Neural progenitor cell (in vitro differentiated cells): ENCODE results near the gene SLC47A1. TPM values are rescaled to one million over a fixed set of nuclear protein-coding genes. Genes with fewer than 3 reads are reported as not detected.

ENCODE experiments used
- DNase-seq: peaks from one replicate; pipeline ENCODE4 v3.0.0-alpha.2; 2016; ENCODE audit warnings: low spot score
- H2AFZ ChIP-seq: fragments of 200-600 bp; sonication (generic); replicated peaks from 2 replicates; pipeline ENCODE4 v1.6.1; 2016; ENCODE audit warnings: antibody characterized with exemption
- H3F3A ChIP-seq: fragments of 200-600 bp; sonication (generic); 2 replicates; pipeline ENCODE4 v1.6.1; 2016; ENCODE audit warnings: antibody characterized with exemption, low read depth
- H3K27ac ChIP-seq: fragments of 200-600 bp; sonication (generic); 2 replicates; pipeline ENCODE4 v1.5.1; 2016; ENCODE audit warnings: mild to moderate bottlenecking
- H3K27me3 ChIP-seq: fragments of 200-600 bp; sonication (generic); 2 replicates; pipeline ENCODE4 v1.6.1; 2016; ENCODE audit warnings: mild to moderate bottlenecking, moderate library complexity
- H3K36me3 ChIP-seq: fragments of 200-600 bp; sonication (generic); 2 replicates; pipeline ENCODE4 v1.5.1; 2016
- H3K4me1 ChIP-seq: fragments of 200-600 bp; sonication (generic); 2 replicates; pipeline ENCODE4 v1.6.1; 2016; ENCODE audit warnings: mixed run types
- H3K4me2 ChIP-seq: fragments of 200-600 bp; sonication (generic); 2 replicates; pipeline ENCODE4 v1.6.1; 2016
- H3K4me3 ChIP-seq: fragments of 200-600 bp; sonication (generic); 2 replicates; pipeline ENCODE4 v1.5.1; 2016
- H3K79me2 ChIP-seq: fragments of 200-600 bp; sonication (generic); 2 replicates; pipeline ENCODE4 v1.6.1; 2016; ENCODE audit warnings: low read depth
- H3K9ac ChIP-seq: fragments of 200-600 bp; sonication (generic); 2 replicates; pipeline ENCODE4 v1.6.1; 2016
- H3K9me3 ChIP-seq: fragments of 200-600 bp; sonication (generic); 2 replicates; pipeline ENCODE4 v1.5.1; 2016; ENCODE audit warnings: low read depth
- H4K20me1 ChIP-seq: fragments of 200-600 bp; sonication (generic); 2 replicates; pipeline ENCODE4 v1.6.1; 2016; ENCODE audit warnings: low read depth
- H3K27ac Mint-ChIP-seq: 3 replicates; pipeline ENCODE4 v1.8.0; 2021; ENCODE audit warnings: mixed read lengths
- H3K27me3 Mint-ChIP-seq: 2 replicates; pipeline ENCODE4 v1.8.0; 2022; ENCODE audit warnings: low read depth, mild to moderate bottlenecking, inconsistent platforms, moderate library complexity, mixed read lengths; ENCODE audit not compliant: insufficient read depth
- H3K36me3 Mint-ChIP-seq: 3 replicates; pipeline ENCODE4 v1.8.0; 2021; ENCODE audit warnings: mixed read lengths
- H3K4me1 Mint-ChIP-seq: 3 replicates; pipeline ENCODE4 v1.8.0; 2021; ENCODE audit warnings: mixed read lengths
- H3K4me3 Mint-ChIP-seq: 3 replicates; pipeline ENCODE4 v1.8.0; 2021; ENCODE audit warnings: mild to moderate bottlenecking, moderate library complexity, mixed read lengths
- H3K9me3 Mint-ChIP-seq: 3 replicates; pipeline ENCODE4 v1.8.0; 2020; ENCODE audit warnings: mixed read lengths
- EZH2 ChIP-seq: fragments of 200-600 bp; sonication (generic); IDR thresholded peaks from 2 replicates; pipeline ENCODE4 v1.6.1; 2017; ENCODE audit warnings: antibody characterized with exemption, mild to moderate bottlenecking, moderate library complexity
- EZH2phosphoT487 ChIP-seq: fragments of 200-600 bp; sonication (generic); IDR thresholded peaks from 2 replicates; pipeline ENCODE4 v1.6.1; 2017; ENCODE audit warnings: antibody characterized with exemption
- total RNA-seq: library from RNA; depleted of rRNA; stranded (reverse); fragments of >200 nt; gene quantifications from 2 replicates; pipeline ENCODE4 v1.2.3, GENCODE V29; 2015; ENCODE audit warnings: low replicate concordance
- TF ChIP-seq, protein P1 (sequence below): fragments of 200-600 bp; sonication (generic); IDR thresholded peaks from 2 replicates; pipeline ENCODE4 v1.5.1; 2017; ENCODE audit warnings: antibody characterized with exemption, mild to moderate bottlenecking

SLC47A1 gene
- total RNA-seq, 1 donor from 2014 or later = 2.1 TPM

DNA sequence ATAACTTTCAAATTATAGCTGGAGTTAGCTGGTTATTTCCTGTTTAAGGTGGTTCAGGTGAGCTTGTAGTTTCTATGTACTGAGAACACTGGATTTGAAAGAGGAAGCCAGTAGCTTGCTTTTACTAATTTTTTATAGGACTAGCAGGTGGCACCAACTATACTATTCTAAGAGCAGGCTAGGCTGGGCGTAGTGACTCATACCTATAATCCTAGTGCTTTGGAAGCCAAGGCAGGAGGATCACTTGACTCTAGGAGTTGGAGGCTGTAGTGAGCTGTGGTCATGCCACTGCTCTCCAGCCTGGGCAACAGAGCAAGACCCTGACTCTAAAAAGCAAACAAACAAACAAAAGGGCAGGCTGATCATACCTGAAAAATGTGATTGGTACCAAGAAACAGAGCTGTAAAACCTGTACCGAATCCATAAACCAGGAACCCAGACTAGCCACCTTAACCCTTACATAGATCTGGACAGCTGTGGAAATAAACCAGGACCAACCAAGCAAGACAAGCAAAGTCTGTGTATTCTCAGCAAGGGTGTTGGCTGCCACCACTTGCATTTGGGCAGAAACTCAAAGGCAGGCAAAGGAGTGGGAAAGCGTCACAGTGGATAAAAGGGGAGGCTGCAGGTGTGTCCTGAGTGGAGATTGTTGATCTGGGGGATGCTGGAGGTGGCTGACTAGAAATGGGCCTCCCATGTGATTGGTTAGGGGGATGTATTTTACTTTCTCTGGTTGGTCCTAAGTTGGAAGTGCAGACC, 36.3 kb downstream of the SLC47A1 start:
- H3K36me3 Mint-ChIP-seq = no peaks in the 10 kb centered on the region
- Histone ChIP-seq H3K79me2 (no peaks in the 10 kb centered on the region), H3K9me3 (no peaks in the 10 kb centered on the region), H3K36me3 (no peaks in the 10 kb centered on the region), H3K4me2 (no peak overlapping the region), H3K9ac (no peak overlapping the region), H3K4me1 (no peaks in the 10 kb centered on the region), H3F3A (no peaks in the 10 kb centered on the region), H4K20me1 (no peaks in the 10 kb centered on the region), H3K27me3 (no peaks in the 10 kb centered on the region), H3K4me3 (no peak overlapping the region), H2AFZ (no peak overlapping the region), H3K27ac (no peak overlapping the region)
- H3K4me1 Mint-ChIP-seq = peaks cover 3% of the 10 kb centered on the region
- no peaks in the 10 kb centered on the region for H3K9me3 Mint-ChIP-seq
- H3K27ac Mint-ChIP-seq = no peak overlapping the region
- no peak overlapping the region for H3K4me3 Mint-ChIP-seq
- no peak for TF ChIP-seq EZH2phosphoT487
- TF ChIP-seq EZH2 = no peak
- TF ChIP-seq, protein P1, sequence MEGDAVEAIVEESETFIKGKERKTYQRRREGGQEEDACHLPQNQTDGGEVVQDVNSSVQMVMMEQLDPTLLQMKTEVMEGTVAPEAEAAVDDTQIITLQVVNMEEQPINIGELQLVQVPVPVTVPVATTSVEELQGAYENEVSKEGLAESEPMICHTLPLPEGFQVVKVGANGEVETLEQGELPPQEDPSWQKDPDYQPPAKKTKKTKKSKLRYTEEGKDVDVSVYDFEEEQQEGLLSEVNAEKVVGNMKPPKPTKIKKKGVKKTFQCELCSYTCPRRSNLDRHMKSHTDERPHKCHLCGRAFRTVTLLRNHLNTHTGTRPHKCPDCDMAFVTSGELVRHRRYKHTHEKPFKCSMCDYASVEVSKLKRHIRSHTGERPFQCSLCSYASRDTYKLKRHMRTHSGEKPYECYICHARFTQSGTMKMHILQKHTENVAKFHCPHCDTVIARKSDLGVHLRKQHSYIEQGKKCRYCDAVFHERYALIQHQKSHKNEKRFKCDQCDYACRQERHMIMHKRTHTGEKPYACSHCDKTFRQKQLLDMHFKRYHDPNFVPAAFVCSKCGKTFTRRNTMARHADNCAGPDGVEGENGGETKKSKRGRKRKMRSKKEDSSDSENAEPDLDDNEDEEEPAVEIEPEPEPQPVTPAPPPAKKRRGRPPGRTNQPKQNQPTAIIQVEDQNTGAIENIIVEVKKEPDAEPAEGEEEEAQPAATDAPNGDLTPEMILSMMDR = no peak
- peaks cover 4% of the 10 kb centered on the region for H3K27me3 Mint-ChIP-seq
- DNase-seq = no peak

DNA sequence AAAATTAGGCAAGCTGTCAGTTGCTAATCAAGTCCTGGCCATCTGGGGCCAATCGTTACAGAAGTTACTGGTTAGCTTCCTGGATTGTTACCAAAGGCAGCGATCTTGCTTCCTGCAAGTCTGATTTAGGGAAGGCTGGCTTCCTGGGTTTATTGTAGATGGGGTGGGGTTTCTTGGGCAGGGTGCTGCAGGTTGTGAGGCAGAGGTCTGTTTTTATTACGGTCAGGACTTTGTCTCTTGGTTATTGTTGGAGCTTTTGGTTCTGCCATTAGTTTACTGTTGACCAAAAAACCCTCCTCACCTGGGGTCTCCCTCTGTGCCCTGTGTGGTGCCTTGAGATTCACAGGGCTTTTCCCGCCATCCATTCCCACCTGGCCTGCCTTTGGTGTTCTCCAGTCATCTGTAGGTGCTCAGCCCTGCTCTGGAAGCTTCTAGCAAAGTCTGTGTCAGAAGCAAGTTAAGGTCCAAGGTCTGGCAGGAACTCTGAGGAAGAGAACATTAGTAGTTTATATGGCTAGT, 36.9 kb downstream of the SLC47A1 start:
- Histone ChIP-seq H3K27me3 (no peaks in the 10 kb centered on the region), H3K4me3 (no peak overlapping the region), H3F3A (no peaks in the 10 kb centered on the region), H3K9me3 (no peaks in the 10 kb centered on the region), H3K36me3 (no peaks in the 10 kb centered on the region), H3K9ac (no peak overlapping the region), H3K4me2 (no peak overlapping the region), H3K27ac (no peak overlapping the region), H3K4me1 (no peaks in the 10 kb centered on the region), H4K20me1 (no peaks in the 10 kb centered on the region), H2AFZ (no peak overlapping the region), H3K79me2 (no peaks in the 10 kb centered on the region)
- peaks cover 3% of the 10 kb centered on the region for H3K4me1 Mint-ChIP-seq
- no peak overlapping the region for H3K27ac Mint-ChIP-seq
- TF ChIP-seq, protein P1 = no peak
- TF ChIP-seq EZH2phosphoT487 (no peak), EZH2 (no peak)
- no peak overlapping the region for H3K4me3 Mint-ChIP-seq
- H3K36me3 Mint-ChIP-seq = no peaks in the 10 kb centered on the region
- no peak for DNase-seq
- peaks cover 6% of the 10 kb centered on the region for H3K27me3 Mint-ChIP-seq
- H3K9me3 Mint-ChIP-seq = no peaks in the 10 kb centered on the region

DNA sequence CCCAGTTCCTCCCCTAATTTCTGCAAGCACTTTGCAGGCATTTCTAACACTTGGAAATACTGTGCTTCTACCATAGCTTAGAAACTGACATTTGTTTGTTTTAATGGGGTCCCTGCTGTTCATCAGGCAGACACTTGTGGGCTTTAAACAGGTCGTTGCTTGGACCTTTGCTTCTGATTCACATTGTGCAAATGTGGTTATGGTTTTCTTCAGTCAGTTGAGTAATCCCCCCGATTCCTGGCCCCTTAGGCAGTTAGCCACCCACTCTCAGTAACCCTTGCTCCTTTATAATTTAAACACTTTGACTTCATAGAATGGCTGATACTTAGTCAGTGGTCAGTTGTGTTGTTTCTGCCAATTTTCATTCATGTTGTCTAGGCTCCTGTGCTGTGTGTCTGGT, 39.4 kb downstream of the SLC47A1 start:
- no peak overlapping the region for H3K4me3 Mint-ChIP-seq
- no peak for DNase-seq
- H3K27me3 Mint-ChIP-seq = peaks cover 6% of the 10 kb centered on the region

More for the DNA sequence above, 39.4 kb downstream of the SLC47A1 start:
- no peaks in the 10 kb centered on the region for H4K20me1 ChIP-seq
- Mint-ChIP-seq H3K27ac (no peak overlapping the region), H3K9me3 (no peaks in the 10 kb centered on the region), H3K36me3 (no peaks in the 10 kb centered on the region), H3K4me1 (peaks cover 3% of the 10 kb centered on the region)
- no peaks in the 10 kb centered on the region for H3K79me2 ChIP-seq
- no peak overlapping the region for H2AFZ ChIP-seq
- H3K36me3 ChIP-seq = no peaks in the 10 kb centered on the region
- no peak overlapping the region for H3K27ac ChIP-seq
- H3F3A ChIP-seq = no peaks in the 10 kb centered on the region
- TF ChIP-seq EZH2 (no peak), EZH2phosphoT487 (no peak)
- TF ChIP-seq, protein P1 = no peak
- no peak overlapping the region for H3K4me2 ChIP-seq
- H3K9me3 ChIP-seq = no peaks in the 10 kb centered on the region
- H3K9ac ChIP-seq = no peak overlapping the region
- no peak overlapping the region for H3K4me3 ChIP-seq
- no peaks in the 10 kb centered on the region for H3K4me1 ChIP-seq
- no peaks in the 10 kb centered on the region for H3K27me3 ChIP-seq
